SK-N-SH (cell line): Measurements from ENCODE around the gene ST6GALNAC3. TPM values are rescaled to one million over a fixed set of nuclear protein-coding genes. Genes with fewer than 3 reads are reported as not detected.

Experiments used
- CTCF ChIA-PET: fragments of 300-600, 350-600 bp; formaldehyde crosslinking; extraction: SDS; loops from one replicate; lab custom pipeline; 2021; lab: Yijun Ruan, JAX
- POLR2A ChIA-PET: fragments of 350-600 bp; sonication (Branson Sonifier 250); formaldehyde crosslinking; extraction: SDS; loops from one replicate; lab custom pipeline; 2020; ENCODE audit warnings: antibody characterized with exemption, inconsistent platforms; lab: Yijun Ruan, JAX
- DNase-seq: peaks from one replicate; pipeline ENCODE4 v3.0.0; 2012
- H2AFZ ChIP-seq: fragments of 200-600 bp; sonication (generic); 2 replicates; pipeline ENCODE4 v1.8.1; 2016; ENCODE audit warnings: antibody characterized with exemption, mild to moderate bottlenecking, low read depth
- H3F3A ChIP-seq: fragments of 200-600 bp; sonication (generic); replicated peaks from 2 replicates; pipeline ENCODE3; 2016; ENCODE audit warnings: antibody characterized with exemption, mild to moderate bottlenecking; ENCODE audit not compliant: insufficient read depth
- H3K27ac ChIP-seq, 2 experiments: fragments of 200-500 bp in 1 of 2; fragments of 200-600 bp in 1 of 2; sonication (Bioruptor generic) in 1 of 2; sonication (generic), shearing (Covaris generic) in 1 of 2; 2 replicates each; pipeline versions ENCODE4 v1.5.1 to v1.6.1; 2014 to 2016; ENCODE audit warnings: low read depth in 2 of 2, inconsistent platforms in 1 of 2, low read length in 1 of 2, mild to moderate bottlenecking in 1 of 2, mixed read lengths in 1 of 2
- H3K27me3 ChIP-seq: fragments of 200-600 bp; sonication (generic), shearing (Covaris generic); 2 replicates; pipeline ENCODE4 v1.6.1; 2016; ENCODE audit warnings: mixed run types; ENCODE audit not compliant: insufficient read depth
- H3K36me3 ChIP-seq, 2 experiments: fragments of 200-500 bp in 1 of 2; fragments of 200-600 bp in 1 of 2; sonication (Bioruptor generic) in 1 of 2; sonication (generic) in 1 of 2; replicated peaks in 1 of 2; 2 replicates each; pipeline versions ENCODE3 to v1.5.1; 2014 to 2016; ENCODE audit warnings: low read length in 1 of 2, mild to moderate bottlenecking in 1 of 2; ENCODE audit not compliant: insufficient read depth in 2 of 2, control insufficient read depth in 1 of 2
- H3K4me1 ChIP-seq, 2 experiments: fragments of 200-500 bp in 1 of 2; fragments of 200-600 bp in 1 of 2; sonication (Bioruptor generic) in 1 of 2; sonication (generic), shearing (Covaris generic) in 1 of 2; 2 replicates each; pipeline versions ENCODE4 v1.5.1 to v1.6.1; 2014 to 2016; ENCODE audit warnings: low read depth in 1 of 2, low read length in 1 of 2, mixed run types in 1 of 2; ENCODE audit not compliant: insufficient read depth in 2 of 2, control insufficient read depth in 1 of 2
- H3K4me2 ChIP-seq: fragments of 200-600 bp; sonication (generic), shearing (Covaris generic); 2 replicates; pipeline ENCODE4 v1.6.1; 2017; ENCODE audit warnings: mixed run types
- H3K4me3 ChIP-seq, 2 experiments: fragments of 200-500 bp in 1 of 2; fragments of 200-600 bp in 1 of 2; sonication (Bioruptor generic) in 1 of 2; sonication (generic), shearing (Covaris generic) in 1 of 2; 2 replicates each; pipeline versions ENCODE4 v1.5.1 to v1.8.1; 2014 to 2016; ENCODE audit warnings: low read depth in 2 of 2, inconsistent platforms in 1 of 2, low read length in 1 of 2, mild to moderate bottlenecking in 1 of 2, mixed read lengths in 1 of 2, moderate library complexity in 1 of 2
- H3K79me2 ChIP-seq: fragments of 200-600 bp; sonication (generic); 2 replicates; pipeline ENCODE4 v1.8.1; 2017; ENCODE audit warnings: mild to moderate bottlenecking; ENCODE audit not compliant: insufficient read depth
- H3K9ac ChIP-seq: fragments of 200-600 bp; sonication (generic); 2 replicates; pipeline ENCODE4 v1.6.1; 2017; ENCODE audit warnings: mixed run types
- H3K9me2 ChIP-seq: fragments of 200-600 bp; sonication (generic); 2 replicates; pipeline ENCODE4 v1.6.1; 2017; ENCODE audit warnings: mixed run types
- H3K9me3 ChIP-seq: fragments of 200-600 bp; sonication (generic); 2 replicates; pipeline ENCODE4 v1.6.1; 2017; ENCODE audit warnings: mixed run types, mild to moderate bottlenecking, moderate library complexity
- H4K20me1 ChIP-seq: fragments of 200-600 bp; sonication (generic); 2 replicates; pipeline ENCODE4 v1.6.1; 2017; ENCODE audit warnings: mild to moderate bottlenecking, mixed run types; ENCODE audit not compliant: insufficient read depth
- EP300 ChIP-seq, 2 experiments: IDR thresholded peaks; 2 replicates each; pipeline versions ENCODE4 v1.4.0 to v1.6.1; 2012; ENCODE audit warnings: borderline replicate concordance in 1 of 2, low read depth in 1 of 2, low read length in 1 of 2
- FOXM1 ChIP-seq: IDR thresholded peaks from 2 replicates; pipeline ENCODE4 v1.4.0; 2012; ENCODE audit warnings: low read depth, mild to moderate bottlenecking
- JUND ChIP-seq: IDR thresholded peaks from 2 replicates; pipeline ENCODE4 v1.4.0; 2012
- MEF2A ChIP-seq: IDR thresholded peaks from 2 replicates; pipeline ENCODE4 v1.4.0; 2012; ENCODE audit warnings: low read depth, borderline replicate concordance
- MXI1 ChIP-seq: IDR thresholded peaks from 2 replicates; pipeline ENCODE4 v1.6.1; 2012; ENCODE audit warnings: mild to moderate bottlenecking, low read depth, low read length, improper control_type of control experiment
- NRF1 ChIP-seq: IDR thresholded peaks from 2 replicates; pipeline ENCODE4 v1.6.1; 2012; ENCODE audit warnings: low read depth, mild to moderate bottlenecking, low read length
- POLR2AphosphoS5 ChIP-seq: IDR thresholded peaks from 2 replicates; pipeline ENCODE4 v1.6.1; 2012; ENCODE audit warnings: low read depth, low read length
- RFX5 ChIP-seq: IDR thresholded peaks from 2 replicates; pipeline ENCODE4 v1.6.1; 2012; ENCODE audit warnings: mild to moderate bottlenecking, improper control_type of control experiment, low read length
- RXRA ChIP-seq: IDR thresholded peaks from 2 replicates; pipeline ENCODE4 v1.4.0; 2012; ENCODE audit warnings: low read depth, mild to moderate bottlenecking, borderline replicate concordance
- SIN3A ChIP-seq: IDR thresholded peaks from 2 replicates; pipeline ENCODE4 v1.6.1; 2012; ENCODE audit warnings: low read depth, mild to moderate bottlenecking, low read length, moderate library complexity, borderline replicate concordance
- TAF1 ChIP-seq: IDR thresholded peaks from 2 replicates; pipeline ENCODE4 v1.6.1; 2012; ENCODE audit warnings: low read depth, mild to moderate bottlenecking, low read length, moderate library complexity, borderline replicate concordance
- TCF12 ChIP-seq: IDR thresholded peaks from 2 replicates; pipeline ENCODE4 v1.4.0; 2012
- TEAD4 ChIP-seq: IDR thresholded peaks from 2 replicates; pipeline ENCODE4 v1.4.0; 2012; ENCODE audit warnings: mild to moderate bottlenecking, borderline replicate concordance; ENCODE audit not compliant: insufficient read depth
- WGBS: methylation state at CpG from one replicate; pipeline ENCODE4 v1.1.6; 2017; ENCODE audit warnings: low lambda C conversion rate; 5-methylcytosine and 5-hydroxymethylcytosine counted together
- polyA plus RNA-seq, 3 experiments: library from polyadenylated mRNA; depleted of rRNA; stranded (reverse); fragments of >200 nt; gene quantifications; 2 replicates each; pipeline ENCODE4 v1.2.3, GENCODE V29; 2012
- TF ChIP-seq, protein P1 (sequence below): IDR thresholded peaks from 2 replicates; pipeline ENCODE4 v1.6.1; 2012; ENCODE audit warnings: mild to moderate bottlenecking, low read depth, low read length, moderate library complexity
- TF ChIP-seq, protein P2 (sequence below): IDR thresholded peaks from 2 replicates; pipeline ENCODE4; 2012
- TF ChIP-seq, protein P3 (sequence below): fragments of 200-600 bp; sonication (generic); IDR thresholded peaks from 2 replicates; pipeline ENCODE4 v1.6.1; 2017; ENCODE audit warnings: antibody characterized with exemption, mild to moderate bottlenecking, moderate library complexity
- TF ChIP-seq, protein P4 (sequence below): IDR thresholded peaks from 2 replicates; pipeline ENCODE4 v1.4.0; 2012; ENCODE audit warnings: low read depth, borderline replicate concordance
- TF ChIP-seq, protein P5 (sequence below): IDR thresholded peaks from 2 replicates; pipeline ENCODE4 v1.4.0; 2012; ENCODE audit warnings: low read depth
- TF ChIP-seq, protein P6 (sequence below): fragments of 150-350 bp; IDR thresholded peaks from 2 replicates; pipeline ENCODE4 v1.6.1; 2017; ENCODE audit warnings: antibody characterized with exemption, low read length, low read depth, borderline replicate concordance

The ST6GALNAC3 gene
- 8.1 and 12.1 TPM in 2 replicates for polyA plus RNA-seq (2012; rRNA removed)
- 14.4 and 14.7 TPM in 2 replicates for polyA plus RNA-seq (2012; cell fraction: cytosol; rRNA removed)
- polyA plus RNA-seq (2012; cell fraction: nucleus; rRNA removed) = 2.3 and 5.8 TPM in 2 replicates

DNA sequence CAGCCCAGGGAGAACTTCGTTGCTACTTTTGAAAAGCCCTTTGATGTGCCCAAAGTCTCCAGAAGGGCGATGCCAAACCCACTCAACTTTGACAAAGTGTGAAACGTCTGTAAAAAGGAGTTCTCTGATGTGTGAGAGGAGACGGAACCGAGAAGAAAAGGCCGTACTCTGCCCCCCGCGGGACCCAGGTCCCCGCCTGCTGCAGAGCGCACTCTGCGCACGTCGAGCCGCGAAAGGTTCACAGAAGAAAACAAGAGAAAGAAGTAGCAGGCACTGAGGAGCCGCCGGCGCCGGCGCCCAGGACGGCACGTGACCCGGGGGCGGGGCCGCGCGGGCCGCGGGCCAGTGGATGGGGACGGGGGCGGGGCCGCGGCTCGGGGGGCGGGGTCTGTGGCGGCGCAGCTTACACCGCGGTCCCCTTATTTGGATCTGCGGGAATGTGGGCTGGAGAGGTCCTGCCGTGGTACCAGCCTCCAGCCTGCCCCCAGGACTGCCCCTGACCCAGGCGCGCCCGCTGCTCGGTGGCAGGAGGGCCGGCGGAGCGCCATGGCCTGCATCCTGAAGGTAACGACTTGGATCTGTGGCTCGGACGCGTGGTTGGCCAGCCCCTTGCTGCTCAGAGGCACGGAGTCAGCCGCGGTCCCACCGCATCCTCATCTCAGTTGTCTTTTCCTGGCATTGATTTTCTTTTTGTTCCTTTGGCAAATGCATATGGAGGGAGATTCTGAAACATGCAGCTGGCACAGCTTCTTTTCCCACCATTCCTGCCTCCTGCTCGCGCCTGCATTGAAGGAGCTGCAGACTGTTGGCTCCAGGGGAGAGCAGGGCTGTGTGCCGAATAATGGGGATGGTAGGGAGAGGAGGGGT, at the start of gene ST6GALNAC3:
Gene ST6GALNAC3 (plus strand): TSS at position 426 of the 867 bp plus-strand sequence.
- peaks cover 29% of the 10 kb centered on the region for H3F3A ChIP-seq
- H3K4me3 ChIP-seq = peak within 1 kb of the TSS; percentile 75 to 89
- peak; percentile 87 for TF ChIP-seq MXI1
- TF ChIP-seq FOXM1 = no peak
- TF ChIP-seq, protein P1, sequence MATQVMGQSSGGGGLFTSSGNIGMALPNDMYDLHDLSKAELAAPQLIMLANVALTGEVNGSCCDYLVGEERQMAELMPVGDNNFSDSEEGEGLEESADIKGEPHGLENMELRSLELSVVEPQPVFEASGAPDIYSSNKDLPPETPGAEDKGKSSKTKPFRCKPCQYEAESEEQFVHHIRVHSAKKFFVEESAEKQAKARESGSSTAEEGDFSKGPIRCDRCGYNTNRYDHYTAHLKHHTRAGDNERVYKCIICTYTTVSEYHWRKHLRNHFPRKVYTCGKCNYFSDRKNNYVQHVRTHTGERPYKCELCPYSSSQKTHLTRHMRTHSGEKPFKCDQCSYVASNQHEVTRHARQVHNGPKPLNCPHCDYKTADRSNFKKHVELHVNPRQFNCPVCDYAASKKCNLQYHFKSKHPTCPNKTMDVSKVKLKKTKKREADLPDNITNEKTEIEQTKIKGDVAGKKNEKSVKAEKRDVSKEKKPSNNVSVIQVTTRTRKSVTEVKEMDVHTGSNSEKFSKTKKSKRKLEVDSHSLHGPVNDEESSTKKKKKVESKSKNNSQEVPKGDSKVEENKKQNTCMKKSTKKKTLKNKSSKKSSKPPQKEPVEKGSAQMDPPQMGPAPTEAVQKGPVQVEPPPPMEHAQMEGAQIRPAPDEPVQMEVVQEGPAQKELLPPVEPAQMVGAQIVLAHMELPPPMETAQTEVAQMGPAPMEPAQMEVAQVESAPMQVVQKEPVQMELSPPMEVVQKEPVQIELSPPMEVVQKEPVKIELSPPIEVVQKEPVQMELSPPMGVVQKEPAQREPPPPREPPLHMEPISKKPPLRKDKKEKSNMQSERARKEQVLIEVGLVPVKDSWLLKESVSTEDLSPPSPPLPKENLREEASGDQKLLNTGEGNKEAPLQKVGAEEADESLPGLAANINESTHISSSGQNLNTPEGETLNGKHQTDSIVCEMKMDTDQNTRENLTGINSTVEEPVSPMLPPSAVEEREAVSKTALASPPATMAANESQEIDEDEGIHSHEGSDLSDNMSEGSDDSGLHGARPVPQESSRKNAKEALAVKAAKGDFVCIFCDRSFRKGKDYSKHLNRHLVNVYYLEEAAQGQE = no peak
- TF ChIP-seq, protein P2, sequence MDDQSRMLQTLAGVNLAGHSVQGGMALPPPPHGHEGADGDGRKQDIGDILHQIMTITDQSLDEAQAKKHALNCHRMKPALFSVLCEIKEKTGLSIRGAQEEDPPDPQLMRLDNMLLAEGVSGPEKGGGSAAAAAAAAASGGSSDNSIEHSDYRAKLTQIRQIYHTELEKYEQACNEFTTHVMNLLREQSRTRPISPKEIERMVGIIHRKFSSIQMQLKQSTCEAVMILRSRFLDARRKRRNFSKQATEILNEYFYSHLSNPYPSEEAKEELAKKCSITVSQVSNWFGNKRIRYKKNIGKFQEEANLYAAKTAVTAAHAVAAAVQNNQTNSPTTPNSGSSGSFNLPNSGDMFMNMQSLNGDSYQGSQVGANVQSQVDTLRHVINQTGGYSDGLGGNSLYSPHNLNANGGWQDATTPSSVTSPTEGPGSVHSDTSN = no peak
- TF ChIP-seq MEF2A = no peak
- TF ChIP-seq JUND = no peak
- TF ChIP-seq, protein P3, sequence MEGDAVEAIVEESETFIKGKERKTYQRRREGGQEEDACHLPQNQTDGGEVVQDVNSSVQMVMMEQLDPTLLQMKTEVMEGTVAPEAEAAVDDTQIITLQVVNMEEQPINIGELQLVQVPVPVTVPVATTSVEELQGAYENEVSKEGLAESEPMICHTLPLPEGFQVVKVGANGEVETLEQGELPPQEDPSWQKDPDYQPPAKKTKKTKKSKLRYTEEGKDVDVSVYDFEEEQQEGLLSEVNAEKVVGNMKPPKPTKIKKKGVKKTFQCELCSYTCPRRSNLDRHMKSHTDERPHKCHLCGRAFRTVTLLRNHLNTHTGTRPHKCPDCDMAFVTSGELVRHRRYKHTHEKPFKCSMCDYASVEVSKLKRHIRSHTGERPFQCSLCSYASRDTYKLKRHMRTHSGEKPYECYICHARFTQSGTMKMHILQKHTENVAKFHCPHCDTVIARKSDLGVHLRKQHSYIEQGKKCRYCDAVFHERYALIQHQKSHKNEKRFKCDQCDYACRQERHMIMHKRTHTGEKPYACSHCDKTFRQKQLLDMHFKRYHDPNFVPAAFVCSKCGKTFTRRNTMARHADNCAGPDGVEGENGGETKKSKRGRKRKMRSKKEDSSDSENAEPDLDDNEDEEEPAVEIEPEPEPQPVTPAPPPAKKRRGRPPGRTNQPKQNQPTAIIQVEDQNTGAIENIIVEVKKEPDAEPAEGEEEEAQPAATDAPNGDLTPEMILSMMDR = 0 out of 2 replicates have a peak, but pooled peaks have one; percentile 6
- TF ChIP-seq EP300 (IDR thresholded peaks at IDR 0.05; ENCODE audit: borderline replicate concordance in 1 of 2, low read depth in 1 of 2, low read length in 1 of 2) = no peak
- peak; percentile 73 for TF ChIP-seq POLR2AphosphoS5
- TF ChIP-seq, protein P4, sequence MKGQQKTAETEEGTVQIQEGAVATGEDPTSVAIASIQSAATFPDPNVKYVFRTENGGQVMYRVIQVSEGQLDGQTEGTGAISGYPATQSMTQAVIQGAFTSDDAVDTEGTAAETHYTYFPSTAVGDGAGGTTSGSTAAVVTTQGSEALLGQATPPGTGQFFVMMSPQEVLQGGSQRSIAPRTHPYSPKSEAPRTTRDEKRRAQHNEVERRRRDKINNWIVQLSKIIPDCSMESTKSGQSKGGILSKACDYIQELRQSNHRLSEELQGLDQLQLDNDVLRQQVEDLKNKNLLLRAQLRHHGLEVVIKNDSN = peak; percentile 90
- TF ChIP-seq NRF1 = peak; percentile 51
- TF ChIP-seq TCF12 = peak; percentile 3; the same call in 1 of the 2 replicates
- TF ChIP-seq RFX5 = no peak
- no peak for TF ChIP-seq RXRA
- peak; percentile 61 for TF ChIP-seq TAF1
- TF ChIP-seq, protein P5, sequence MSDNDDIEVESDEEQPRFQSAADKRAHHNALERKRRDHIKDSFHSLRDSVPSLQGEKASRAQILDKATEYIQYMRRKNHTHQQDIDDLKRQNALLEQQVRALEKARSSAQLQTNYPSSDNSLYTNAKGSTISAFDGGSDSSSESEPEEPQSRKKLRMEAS = peak; percentile 58; the same call in 1 of the 2 replicates
- 0 out of 2 replicates have a peak, but pooled peaks have one; percentile 20 for TF ChIP-seq SIN3A
- TF ChIP-seq, protein P6, sequence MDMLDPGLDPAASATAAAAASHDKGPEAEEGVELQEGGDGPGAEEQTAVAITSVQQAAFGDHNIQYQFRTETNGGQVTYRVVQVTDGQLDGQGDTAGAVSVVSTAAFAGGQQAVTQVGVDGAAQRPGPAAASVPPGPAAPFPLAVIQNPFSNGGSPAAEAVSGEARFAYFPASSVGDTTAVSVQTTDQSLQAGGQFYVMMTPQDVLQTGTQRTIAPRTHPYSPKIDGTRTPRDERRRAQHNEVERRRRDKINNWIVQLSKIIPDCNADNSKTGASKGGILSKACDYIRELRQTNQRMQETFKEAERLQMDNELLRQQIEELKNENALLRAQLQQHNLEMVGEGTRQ = peak; percentile 61; the same call in 1 of the 2 replicates
- TF ChIP-seq TEAD4 = no peak
- TF ChIP-seq, all 33 proteins: peak for 10
- H3K4me1 ChIP-seq = peaks cover 0 to 17% of the 10 kb centered on the region in 2 experiments; a peak in 2 of 4 replicates
- peak within 1 kb of the TSS; percentile 74 for H3K9ac ChIP-seq
- H3K4me2 ChIP-seq = peak within 1 kb of the TSS; percentile 97
- WGBS = 5% methylated on average over 36 of the region's 59 CpGs
- H3K9me2 ChIP-seq = no peaks in the 10 kb centered on the region
- CTCF ChIA-PET = interaction anchor here (0.7 to 1.3 kb wide), 2 partner anchors 17 to 80 kb away, joined by 3 to 6 read pairs; no protein-coding TSS in a partner anchor
- peak within 1 kb of the TSS; percentile 72 to 79 for H3K27ac ChIP-seq
- H3K27me3 ChIP-seq = no peaks in the 10 kb centered on the region
- peak; percentile 95 for DNase-seq
- H2AFZ ChIP-seq = peak within 1 kb of the TSS; percentile 89
- H3K9me3 ChIP-seq = no peaks in the 10 kb centered on the region
- POLR2A ChIA-PET = interaction anchor here (1.6 kb wide), 1 partner anchor 9 kb away, joined by 6 read pairs; no protein-coding TSS in a partner anchor
- H3K79me2 ChIP-seq = peaks cover 46% of the 10 kb centered on the region
- no peaks in the 10 kb centered on the region for H3K36me3 ChIP-seq
- no peaks in the 10 kb centered on the region for H4K20me1 ChIP-seq
